Pancreas (tissue), 10 donors: ENCODE data around the gene MPZL3. TPM values are rescaled to one million over a fixed set of nuclear protein-coding genes. Genes with fewer than 3 reads are reported as not detected.

Source experiments
- ATAC-seq, 4 donors: fragments of 200-7000 bp; cut with Tn5 transposase; one replicate each; pipeline versions ENCODE4 v1.8.0 to v1.9.1; 2020; ENCODE audit warnings: mild to moderate bottlenecking in 4 of 4, moderate library complexity in 4 of 4
- DNase-seq, 6 donors: peaks; one replicate each; pipeline ENCODE4 v3.0.0-alpha.2; 2020
- FAIRE-seq: peaks from 2 replicates; lab custom pipeline; 2012; peaks lifted over from hg19 to GRCh38; lab: Jason Lieb, UNC
- H3K27ac ChIP-seq, 4 donors: fragments of 200-600 bp; sonication (generic); 1 replicate in 3 of 4; 2 replicates in 1 of 4; pipeline versions ENCODE4 v1.5.0 to v1.8.0; 2020
- H3K27me3 ChIP-seq, 4 donors: fragments of 200-600 bp; one replicate each; pipeline ENCODE4 v1.8.0; 2021
- H3K36me3 ChIP-seq, 3 donors: fragments of 200-600 bp; sonication (generic) in 1 of 3; one replicate each; pipeline versions ENCODE4 v1.5.0 to v1.8.0; 2020 to 2021
- H3K4me1 ChIP-seq, 3 donors: fragments of 200-600 bp; one replicate each; pipeline ENCODE4 v1.8.0; 2021
- H3K4me3 ChIP-seq, 4 donors: fragments of 200-600 bp; sonication (generic) in 2 of 4; one replicate each; pipeline versions ENCODE4 v1.5.0 to v1.8.0; 2020 to 2021
- H3K9me3 ChIP-seq, 4 donors: fragments of 200-600 bp; one replicate each; pipeline ENCODE4 v1.8.0; 2021
- WGBS, 2 donors: extraction: QIAGEN DNeasy Blood & Tissue Kit; methylation state at CpG; one replicate each; pipeline ENCODE4 v1.1.7; 2013; 5-methylcytosine and 5-hydroxymethylcytosine counted together
- intact Hi-C, 3 donors: fragments of 100-400 bp; cut with DNase I; formaldehyde crosslinking; loops; one replicate each; pipeline versions ENCODE4 v1.11.1 to v1.14.2; 2022
- polyA plus RNA-seq, 2 donors: library from polyadenylated mRNA; stranded (reverse); fragments of 200-250 nt; gene quantifications; one replicate each; pipeline ENCODE4 v1.2.3, GENCODE V29; 2013
- total RNA-seq, 6 donors: library from RNA; stranded (reverse); fragmentation: NEBNext Ultra II Directional in 4 of 6; extraction: Animal tissue kit (Norgen Biotek cat#: 25700) in 4 of 6; gene quantifications; one replicate each; pipeline versions ENCODE4 v1.2.1 to v1.2.4, GENCODE V29; 2021 to 2023
- TF ChIP-seq, protein P1 (sequence below), 4 donors: fragments of 200-600 bp; sonication (generic) in 3 of 4; IDR thresholded peaks; one replicate each; pipeline versions ENCODE4 v1.5.0 to v1.8.0; 2021; ENCODE audit warnings: antibody characterized with exemption in 4 of 4
- donor health status: healthy with polysubstance abuse.
- donor health status: DM: no; HTN: no; CAD: no; lungs with moderate emphysema.
- donor health status: DM: no; HTN: no; CAD: no.
- donor health status: control.
- donor health status: control.
- donor health status: Bipolar disorder and iron deficiency.
- donor health status: DM: yes; HTN: yes; CAD: no.
- donor health status: DM: no; HTN: no; CAD: no.
- donor health status: DM: no; HTN: no; CAD: no.
- donor health status: DM: yes; HTN: yes; CAD: no.

The MPZL3 gene
- total and polyA plus RNA-seq, 8 donors, result 3.8 to 8.0 (median 5.2) TPM

GRCh38 chr11:118286545-118286944 is 34.4 kb upstream of the MPZL3 start:
- Histone ChIP-seq H3K27me3 (peaks cover 0 to 3% (median 0%) of the 10 kb centered on the region in 4 donors), H3K9me3 (no peaks in the 10 kb centered on the region), H3K36me3 (no peaks in the 10 kb centered on the region), H3K4me1 (no peaks in the 10 kb centered on the region), H3K4me3 (no peak overlapping the region), H3K27ac (no peak overlapping the region)
- 73 to 93% methylated on average over 2 of the region's 2 CpGs for WGBS, 2 donors
- DNase-seq (no peak), FAIRE-seq (no peak), ATAC-seq (no peak)
- TF ChIP-seq, protein P1, sequence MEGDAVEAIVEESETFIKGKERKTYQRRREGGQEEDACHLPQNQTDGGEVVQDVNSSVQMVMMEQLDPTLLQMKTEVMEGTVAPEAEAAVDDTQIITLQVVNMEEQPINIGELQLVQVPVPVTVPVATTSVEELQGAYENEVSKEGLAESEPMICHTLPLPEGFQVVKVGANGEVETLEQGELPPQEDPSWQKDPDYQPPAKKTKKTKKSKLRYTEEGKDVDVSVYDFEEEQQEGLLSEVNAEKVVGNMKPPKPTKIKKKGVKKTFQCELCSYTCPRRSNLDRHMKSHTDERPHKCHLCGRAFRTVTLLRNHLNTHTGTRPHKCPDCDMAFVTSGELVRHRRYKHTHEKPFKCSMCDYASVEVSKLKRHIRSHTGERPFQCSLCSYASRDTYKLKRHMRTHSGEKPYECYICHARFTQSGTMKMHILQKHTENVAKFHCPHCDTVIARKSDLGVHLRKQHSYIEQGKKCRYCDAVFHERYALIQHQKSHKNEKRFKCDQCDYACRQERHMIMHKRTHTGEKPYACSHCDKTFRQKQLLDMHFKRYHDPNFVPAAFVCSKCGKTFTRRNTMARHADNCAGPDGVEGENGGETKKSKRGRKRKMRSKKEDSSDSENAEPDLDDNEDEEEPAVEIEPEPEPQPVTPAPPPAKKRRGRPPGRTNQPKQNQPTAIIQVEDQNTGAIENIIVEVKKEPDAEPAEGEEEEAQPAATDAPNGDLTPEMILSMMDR (IDR thresholded peaks at IDR 0.05), result no peak
- intact Hi-C loops, result loop anchor here in 1 of 3 donors (5.0 to 10.0 kb wide), 2 partner anchors 82 to 139 kb away; no protein-coding TSS in a partner anchor

DNA sequence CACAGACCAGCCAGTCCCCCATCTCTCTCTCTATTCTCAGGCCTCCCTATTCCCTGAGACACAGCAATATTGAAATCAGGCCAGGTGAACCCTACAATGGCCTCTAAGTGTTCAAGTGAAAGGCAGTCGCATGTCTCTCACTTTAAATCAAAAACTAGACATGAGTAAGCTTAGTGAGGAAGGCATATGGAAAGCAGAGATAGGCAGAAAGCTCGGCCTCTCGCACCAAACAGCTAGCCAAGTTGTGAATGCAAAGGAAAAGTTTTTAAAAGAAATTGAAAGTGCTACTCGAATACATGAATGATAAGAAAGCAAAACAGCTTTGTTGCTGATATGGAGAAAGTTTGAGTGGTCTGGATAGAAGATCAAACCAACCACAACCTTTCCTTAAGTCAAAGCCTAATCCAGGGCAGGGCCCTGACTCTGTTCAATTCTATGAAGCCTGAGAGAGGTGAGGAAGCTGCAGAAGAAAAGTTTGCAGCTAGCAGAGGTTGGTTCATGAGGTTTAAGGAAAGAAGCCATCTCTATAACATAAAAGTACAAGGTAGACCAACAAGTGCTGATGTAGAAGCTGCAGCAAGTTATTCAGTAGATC is 31.7 kb upstream of the MPZL3 start:
- Histone ChIP-seq H3K27ac (no peak overlapping the region), H3K4me1 (no peaks in the 10 kb centered on the region), H3K9me3 (no peaks in the 10 kb centered on the region), H3K27me3 (peaks cover 0 to 3% (median 0%) of the 10 kb centered on the region in 4 donors), H3K4me3 (no peak overlapping the region), H3K36me3 (no peaks in the 10 kb centered on the region)
- 67% methylated on average over 4 of the region's 4 CpGs for WGBS, 2 donors
- intact Hi-C loops, result loop anchor here in 1 of 3 donors (10.0 kb wide), 1 partner anchor 79 kb away; no protein-coding TSS in a partner anchor
- DNase-seq (no peak), FAIRE-seq (no peak), ATAC-seq (no peak)
- TF ChIP-seq, protein P1 (IDR thresholded peaks at IDR 0.05), result no peak

GRCh38 chr11:118283037-118283636 is 31.0 kb upstream of the MPZL3 start:
- H3K9me3 ChIP-seq, result no peaks in the 10 kb centered on the region
- H3K4me1 ChIP-seq, result no peaks in the 10 kb centered on the region
- ATAC-seq (no peak), FAIRE-seq (no peak), DNase-seq (no peak)
- no peaks in the 10 kb centered on the region for H3K36me3 ChIP-seq
- H3K27me3 ChIP-seq, result peaks cover 0 to 3% (median 0%) of the 10 kb centered on the region in 4 donors
- TF ChIP-seq, protein P1 (IDR thresholded peaks at IDR 0.05), result no peak
- intact Hi-C loops, result loop anchor here in 1 of 3 donors (10.0 kb wide), 1 partner anchor 78 kb away; no protein-coding TSS in a partner anchor
- WGBS, 2 donors, result 62 to 74% methylated on average over 5 of the region's 5 CpGs
- no peak overlapping the region for H3K4me3 ChIP-seq
- no peak overlapping the region for H3K27ac ChIP-seq

GRCh38 chr11:118282606-118283005 is 30.4 kb upstream of the MPZL3 start:
- H3K4me1 ChIP-seq, result no peaks in the 10 kb centered on the region
- H3K27ac ChIP-seq, result no peak overlapping the region
- no peak for DNase-seq
- H3K27me3 ChIP-seq, result peaks cover 0 to 3% (median 0%) of the 10 kb centered on the region in 4 donors
- 73 to 87% methylated on average over 6 of the region's 6 CpGs for WGBS, 2 donors
- H3K9me3 ChIP-seq, result no peaks in the 10 kb centered on the region
- TF ChIP-seq, protein P1 (IDR thresholded peaks at IDR 0.05), result no peak
- intact Hi-C loops, result loop anchor here in 1 of 3 donors (10.0 kb wide), 1 partner anchor 78 kb away; no protein-coding TSS in a partner anchor
- no peak overlapping the region for H3K4me3 ChIP-seq
- H3K36me3 ChIP-seq, result no peaks in the 10 kb centered on the region
- no peak for FAIRE-seq
- ATAC-seq, result no peak
